Activated B cell treated with CpG ODN at 0.5 μM for 24 hours (primary cell): ENCODE measurements around the gene CCDC78. TPM values are rescaled to one million over a fixed set of nuclear protein-coding genes. Genes with fewer than 3 reads are reported as not detected.
A peak's percentile ranks its signal among the peaks of the same experiment; 100 is the strongest.

ENCODE experiments used
- ATAC-seq: fragments of 200-7000 bp; cut with Tn5 transposase; one replicate; pipeline ENCODE4 v1.10.0; 2021; ENCODE audit warnings: low read depth, mild to moderate bottlenecking, moderate library complexity
- CTCF ChIA-PET: fragments of 350-600 bp; sonication (Branson Sonifier 250); formaldehyde crosslinking; loops from one replicate; lab custom pipeline; 2021; ENCODE audit warnings: antibody characterized with exemption; lab: Charles Lee
- POLR2A ChIA-PET: fragments of 350-600 bp; sonication (Branson Sonifier 250); formaldehyde crosslinking; loops from one replicate; lab custom pipeline; 2021; ENCODE audit warnings: antibody characterized with exemption; lab: Charles Lee
- DNase-seq: peaks from one replicate; pipeline ENCODE4 v3.0.0; 2022
- H3K27ac Mint-ChIP-seq: one replicate; pipeline ENCODE4 v1.8.0; 2020; ENCODE audit warnings: mixed read lengths
- H3K27me3 Mint-ChIP-seq: one replicate; pipeline ENCODE4 v1.8.0; 2021; ENCODE audit warnings: mixed read lengths
- H3K36me3 Mint-ChIP-seq: one replicate; pipeline ENCODE4 v1.8.0; 2021; ENCODE audit warnings: low read depth, mixed read lengths
- H3K4me1 Mint-ChIP-seq: one replicate; pipeline ENCODE4 v1.8.0; 2021; ENCODE audit warnings: mixed read lengths
- H3K4me3 Mint-ChIP-seq: one replicate; pipeline ENCODE4 v1.8.0; 2020; ENCODE audit warnings: mild to moderate bottlenecking, mixed read lengths
- H3K9me3 Mint-ChIP-seq: one replicate; pipeline ENCODE4 v1.8.0; 2020; ENCODE audit warnings: mixed read lengths
- intact Hi-C: fragments of 100-400 bp; cut with micrococcal nuclease; formaldehyde crosslinking; loops from one replicate; pipeline ENCODE4 v1.15.1; 2024
- total RNA-seq: library from RNA; stranded (reverse); gene quantifications from 2 replicates; pipeline ENCODE4 v1.2.3, GENCODE V29; 2022
- TF ChIP-seq, protein P1 (sequence below): fragments of 200-600 bp; IDR thresholded peaks from one replicate; pipeline ENCODE4 v1.8.0; 2022; ENCODE audit warnings: antibody characterized with exemption, mild to moderate bottlenecking

Gene CCDC78
- total RNA-seq, 1 donor from 2014 or later: 4.8 TPM

DNA sequence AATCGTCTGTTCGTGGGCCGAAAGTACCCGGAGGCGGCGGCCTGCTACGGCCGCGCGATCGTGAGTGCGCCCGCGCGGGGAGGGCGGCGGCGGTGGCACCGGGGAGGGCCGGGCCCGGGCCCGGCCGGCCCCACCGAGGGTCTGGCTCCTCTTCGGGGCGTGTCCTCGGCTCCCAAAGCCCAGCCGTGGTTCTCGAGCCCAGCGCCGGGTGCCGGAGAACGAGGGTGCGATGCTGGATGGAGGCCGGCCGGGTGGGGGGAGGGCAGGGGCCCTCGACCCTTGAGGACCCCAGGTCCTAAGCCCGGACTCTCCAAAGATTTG lies 45.7 kb downstream of the CCDC78 start:
- no peak for DNase-seq
- H3K27me3 Mint-ChIP-seq: peaks cover 4% of the 10 kb centered on the region
- peak overlapping the region; percentile 35 for H3K27ac Mint-ChIP-seq
- ChIA-PET CTCF (no interaction called here), POLR2A (interaction anchor here (0.8 to 4.5 kb wide), 7 partner anchors 9 to 741 kb away, joined by 4 to 41 read pairs (median 10); partner anchors contain the start of genes CHTF18, METTL26, RHOT2 and RPUSD1)
- H3K4me1 Mint-ChIP-seq: peaks cover 38% of the 10 kb centered on the region
- no peak for ATAC-seq
- TF ChIP-seq, protein P1, sequence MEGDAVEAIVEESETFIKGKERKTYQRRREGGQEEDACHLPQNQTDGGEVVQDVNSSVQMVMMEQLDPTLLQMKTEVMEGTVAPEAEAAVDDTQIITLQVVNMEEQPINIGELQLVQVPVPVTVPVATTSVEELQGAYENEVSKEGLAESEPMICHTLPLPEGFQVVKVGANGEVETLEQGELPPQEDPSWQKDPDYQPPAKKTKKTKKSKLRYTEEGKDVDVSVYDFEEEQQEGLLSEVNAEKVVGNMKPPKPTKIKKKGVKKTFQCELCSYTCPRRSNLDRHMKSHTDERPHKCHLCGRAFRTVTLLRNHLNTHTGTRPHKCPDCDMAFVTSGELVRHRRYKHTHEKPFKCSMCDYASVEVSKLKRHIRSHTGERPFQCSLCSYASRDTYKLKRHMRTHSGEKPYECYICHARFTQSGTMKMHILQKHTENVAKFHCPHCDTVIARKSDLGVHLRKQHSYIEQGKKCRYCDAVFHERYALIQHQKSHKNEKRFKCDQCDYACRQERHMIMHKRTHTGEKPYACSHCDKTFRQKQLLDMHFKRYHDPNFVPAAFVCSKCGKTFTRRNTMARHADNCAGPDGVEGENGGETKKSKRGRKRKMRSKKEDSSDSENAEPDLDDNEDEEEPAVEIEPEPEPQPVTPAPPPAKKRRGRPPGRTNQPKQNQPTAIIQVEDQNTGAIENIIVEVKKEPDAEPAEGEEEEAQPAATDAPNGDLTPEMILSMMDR: no peak
- intact Hi-C loops: loop anchor here (1.0 kb wide), 1 partner anchor 12 kb away; the partner anchor contains the start of gene RHOT2
- H3K9me3 Mint-ChIP-seq: no peaks in the 10 kb centered on the region
- peaks cover 25% of the 10 kb centered on the region for H3K36me3 Mint-ChIP-seq
- H3K4me3 Mint-ChIP-seq: peak overlapping the region; percentile 87

- peaks cover 42% of the 10 kb centered on the region for H3K4me1 Mint-ChIP-seq
- CTCF ChIA-PET: no interaction called here
- H3K9me3 Mint-ChIP-seq: no peaks in the 10 kb centered on the region
- H3K27me3 Mint-ChIP-seq: peaks cover 6% of the 10 kb centered on the region
- peaks cover 25% of the 10 kb centered on the region for H3K36me3 Mint-ChIP-seq
- ATAC-seq: peak; percentile 72
- intact Hi-C loops: loop anchor here (1.0 to 2.0 kb wide), 2 partner anchors 12 to 19 kb away; partner anchors contain the start of gene RHOT2
- DNase-seq: peak; percentile 88
- peak within 1 kb of the TSS; percentile 87 for H3K4me3 Mint-ChIP-seq
- POLR2A ChIA-PET: interaction anchor here (0.8 to 4.5 kb wide), 8 partner anchors 10 to 741 kb away, joined by 3 to 41 read pairs (median 8); partner anchors contain the start of genes CHTF18, DECR2, METTL26 and RHOT2
- TF ChIP-seq, protein P1: no peak
- peak within 1 kb of the TSS; percentile 86 for H3K27ac Mint-ChIP-seq
Observed at GRCh38 chr16:679814-680624, 46.2 kb downstream of the CCDC78 start, which contains the start of gene STUB1. STUB1 (plus strand) TSS chr16:680410; CDS start chr16:680526, 116 bp downstream.

DNA sequence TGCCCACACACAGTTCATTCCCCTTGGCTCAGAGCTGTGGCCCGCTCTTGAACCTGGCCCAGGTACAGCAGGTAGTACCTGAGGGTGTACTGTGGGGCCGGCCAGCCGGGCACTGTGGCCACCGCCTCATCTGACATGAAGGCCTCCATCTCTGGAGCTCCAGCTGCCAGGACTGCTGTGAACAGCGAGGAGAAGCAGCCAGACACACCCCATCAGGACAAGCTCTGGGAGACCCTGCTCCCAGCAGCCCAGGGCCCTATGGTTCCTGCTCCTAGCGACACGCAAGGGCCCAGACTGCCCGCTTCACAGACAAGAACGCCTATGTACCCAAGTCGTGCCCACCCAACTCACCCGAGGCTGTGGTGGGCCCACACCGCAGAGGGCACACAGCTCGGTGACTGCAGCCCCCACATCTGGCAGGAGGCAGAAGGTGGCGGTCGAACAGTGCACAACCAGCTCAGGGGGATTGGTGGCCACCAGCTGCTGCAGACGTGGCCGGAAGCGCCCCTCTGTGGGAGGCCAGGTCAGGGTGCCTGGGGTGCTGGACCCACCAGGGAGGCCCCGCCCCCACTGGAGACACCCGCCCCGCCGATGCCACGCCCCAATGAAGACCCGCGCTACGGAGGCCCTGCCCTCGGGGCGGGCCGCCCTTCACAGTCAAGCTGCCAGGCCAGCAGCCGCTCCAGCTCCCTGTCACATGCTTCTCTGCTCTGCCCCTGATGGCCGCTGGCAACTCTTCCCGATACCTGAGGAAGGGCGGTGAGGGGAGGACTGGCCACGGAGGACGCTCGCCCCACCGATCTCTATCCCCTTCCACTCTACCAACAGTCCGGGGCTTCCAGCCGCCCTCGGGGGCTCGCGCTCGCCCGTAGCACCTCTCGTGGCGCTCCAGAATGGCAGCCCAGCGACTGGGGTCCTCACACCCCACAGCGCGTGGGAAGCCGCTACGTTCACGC lies 47.1 kb downstream of the CCDC78 start:
- H3K4me1 Mint-ChIP-seq: peaks cover 41% of the 10 kb centered on the region
- intact Hi-C loops: loop anchor here (2.0 kb wide), 1 partner anchor 18 kb away; no protein-coding TSS in a partner anchor
- ATAC-seq: peak; percentile 5

GRCh38 chr16:678209-678857 lies 47.9 kb downstream of the CCDC78 start:
- no peak for DNase-seq
- ATAC-seq: no peak
- intact Hi-C loops: loop anchor here (2.0 kb wide), 1 partner anchor 18 kb away; no protein-coding TSS in a partner anchor
- ChIA-PET CTCF (interaction anchor here (1.2 kb wide), 1 partner anchor 11 kb away, joined by 3 read pairs; the partner anchor contains the start of gene RHOT2), POLR2A (interaction anchor here (3.9 to 4.5 kb wide), 2 partner anchors 9 to 12 kb away, joined by 31 to 41 read pairs; partner anchors contain the start of genes RHOT2 and WDR24)
- H3K9me3 Mint-ChIP-seq: no peaks in the 10 kb centered on the region
- no peak overlapping the region for H3K27ac Mint-ChIP-seq
- H3K4me1 Mint-ChIP-seq: peaks cover 39% of the 10 kb centered on the region
- no peak overlapping the region for H3K4me3 Mint-ChIP-seq
- TF ChIP-seq, protein P1: no peak
- peaks cover 9% of the 10 kb centered on the region for H3K27me3 Mint-ChIP-seq
- peaks cover 25% of the 10 kb centered on the region for H3K36me3 Mint-ChIP-seq

More for the DNA sequence above, 47.1 kb downstream of the CCDC78 start:
- Mint-ChIP-seq H3K9me3 (no peaks in the 10 kb centered on the region), H3K36me3 (peaks cover 24% of the 10 kb centered on the region), H3K27ac (no peak overlapping the region), H3K27me3 (peaks cover 9% of the 10 kb centered on the region), H3K4me3 (peak overlapping the region; percentile 84)
- TF ChIP-seq, protein P1: no peak
- no peak for DNase-seq
- POLR2A ChIA-PET: interaction anchor here (1.0 to 4.5 kb wide), 3 partner anchors 10 to 277 kb away, joined by 3 to 41 read pairs (median 31); partner anchors contain the start of genes DECR2, RHOT2 and WDR24
- CTCF ChIA-PET: interaction anchor here (1.2 kb wide), 1 partner anchor 11 kb away, joined by 3 read pairs; the partner anchor contains the start of gene RHOT2
